ENCODE results near the gene ARHGEF26.

ARHGEF26 gene

GRCh38 chr3:154252759-154253638 is 131.8 kb downstream of the ARHGEF26 start:
- DNase-seq (ENCODE audit: low spot score) = peak; percentile 71

GRCh38 chr3:154254527-154254926 is 133.3 kb downstream of the ARHGEF26 start:
- no peak for DNase-seq (ENCODE audit: low spot score)

- DNase-seq (ENCODE audit: low spot score) = no peak
Measured at GRCh38 chr3:154273381-154273780, 152.2 kb downstream of the ARHGEF26 start.

- DNase-seq (ENCODE audit: low spot score) = no peak
Measured at GRCh38 chr3:154274348-154274747, 153.2 kb downstream of the ARHGEF26 start.

- DNase-seq (ENCODE audit: low spot score) = no peak
Measured at GRCh38 chr3:154275292-154275691, 154.1 kb downstream of the ARHGEF26 start.

GRCh38 chr3:154275965-154276364 is 154.8 kb downstream of the ARHGEF26 start:
- DNase-seq (ENCODE audit: low spot score) = no peak

- no peak for DNase-seq (ENCODE audit: low spot score)
Measured at GRCh38 chr3:154280161-154280560, 159.0 kb downstream of the ARHGEF26 start.

- no peak for DNase-seq (ENCODE audit: low spot score)
Measured at GRCh38 chr3:154285221-154285620, 164.0 kb downstream of the ARHGEF26 start.

GRCh38 chr3:154290187-154290586 is 169.0 kb downstream of the ARHGEF26 start:
- no peak for DNase-seq (ENCODE audit: low spot score)

- DNase-seq (ENCODE audit: low spot score) = no peak
Measured at GRCh38 chr3:154294016-154294415, 172.8 kb downstream of the ARHGEF26 start.

GRCh38 chr3:154301561-154301960 is 180.4 kb downstream of the ARHGEF26 start:
- no peak for DNase-seq (ENCODE audit: low spot score)

GRCh38 chr3:154304116-154304786 is 183.1 kb downstream of the ARHGEF26 start:
- DNase-seq (ENCODE audit: low spot score) = peak; percentile 7

GRCh38 chr3:154304936-154305335 is 183.7 kb downstream of the ARHGEF26 start:
- DNase-seq (ENCODE audit: low spot score) = no peak

- DNase-seq (ENCODE audit: low spot score) = no peak
Measured at GRCh38 chr3:154307363-154307762, 186.2 kb downstream of the ARHGEF26 start.

Measured in hepatic stellate cell (primary cell).